Naive thymus-derived CD4-positive, alpha-beta T cell (primary cell): ENCODE measurements around the gene BPNT1. TPM values are rescaled to one million over a fixed set of nuclear protein-coding genes. Genes with fewer than 3 reads are reported as not detected.

Experiments
- ATAC-seq: fragments of 150-1000 bp; cut with Tn5 transposase; 2 replicates; pipeline ENCODE4 v1.10.0; 2021; ENCODE audit warnings: mild to moderate bottlenecking, moderate library complexity
- CTCF ChIA-PET: fragments of 350-600 bp; sonication (Branson Sonifier 250); formaldehyde crosslinking; loops from one replicate; lab custom pipeline; 2021; ENCODE audit warnings: antibody characterized with exemption; lab: Charles Lee
- POLR2A ChIA-PET: fragments of 350-600 bp; sonication (Branson Sonifier 250); formaldehyde crosslinking; loops from one replicate; lab custom pipeline; 2021; ENCODE audit warnings: antibody characterized with exemption, inconsistent platforms; lab: Charles Lee
- DNase-seq, 9 donors: peaks; one replicate each; pipeline versions ENCODE4 v3.0.0 to v3.0.0-alpha.2; 2020 to 2022; ENCODE audit warnings: mixed read lengths in 1 of 9
- H3K27ac ChIP-seq: one replicate; pipeline ENCODE4 v1.7.0; 2013; ENCODE audit warnings: mild to moderate bottlenecking, low read depth, low read length, moderate library complexity
- H3K27me3 ChIP-seq, 2 donors: one replicate each; pipeline ENCODE4 v1.7.0; 2013; ENCODE audit warnings: low read length in 2 of 2, mild to moderate bottlenecking in 2 of 2, moderate library complexity in 2 of 2; ENCODE audit not compliant: control insufficient read depth in 2 of 2, insufficient read depth in 2 of 2
- H3K36me3 ChIP-seq, 3 experiments: 1 replicate in 2 of 3; 2 replicates in 1 of 3; pipeline ENCODE4 v1.7.0; 2013; ENCODE audit warnings: low read length in 3 of 3, mild to moderate bottlenecking in 3 of 3, moderate library complexity in 1 of 3; ENCODE audit not compliant: insufficient read depth in 3 of 3, control insufficient read depth in 2 of 3
- H3K4me1 ChIP-seq, 2 donors: one replicate each; pipeline ENCODE4 v1.7.0; 2013; ENCODE audit warnings: low read length in 2 of 2, mild to moderate bottlenecking in 2 of 2, moderate library complexity in 1 of 2; ENCODE audit not compliant: control insufficient read depth in 2 of 2, insufficient read depth in 2 of 2
- H3K4me3 ChIP-seq: 2 replicates; pipeline ENCODE4 v1.7.0; 2013; ENCODE audit warnings: mild to moderate bottlenecking, low read length
- H3K9me3 ChIP-seq, 3 experiments: 1 replicate in 2 of 3; 2 replicates in 1 of 3; pipeline ENCODE4 v1.7.0; 2013; ENCODE audit warnings: low read length in 3 of 3; ENCODE audit not compliant: control insufficient read depth in 2 of 3
- H3K27ac Mint-ChIP-seq, 9 donors: one replicate each; pipeline ENCODE4 v1.8.0; 2020 to 2022; ENCODE audit warnings: mixed read lengths in 9 of 9, mild to moderate bottlenecking in 8 of 9, moderate library complexity in 5 of 9, inconsistent platforms in 2 of 9
- H3K27me3 Mint-ChIP-seq, 5 donors: one replicate each; pipeline ENCODE4 v1.8.0; 2021 to 2022; ENCODE audit warnings: mixed read lengths in 5 of 5, mild to moderate bottlenecking in 1 of 5
- H3K36me3 Mint-ChIP-seq, 5 donors: one replicate each; pipeline ENCODE4 v1.8.0; 2020 to 2022; ENCODE audit warnings: mixed read lengths in 5 of 5, mild to moderate bottlenecking in 3 of 5, inconsistent platforms in 1 of 5
- H3K4me1 Mint-ChIP-seq, 7 donors: one replicate each; pipeline ENCODE4 v1.8.0; 2020 to 2022; ENCODE audit warnings: mixed read lengths in 7 of 7, mild to moderate bottlenecking in 3 of 7, inconsistent platforms in 1 of 7
- H3K4me3 Mint-ChIP-seq, 10 donors: one replicate each; pipeline ENCODE4 v1.8.0; 2020 to 2022; ENCODE audit warnings: mild to moderate bottlenecking in 10 of 10, mixed read lengths in 10 of 10, moderate library complexity in 6 of 10, inconsistent platforms in 2 of 10
- H3K9me3 Mint-ChIP-seq, 11 donors: one replicate each; pipeline ENCODE4 v1.8.0; 2020 to 2022; ENCODE audit warnings: mixed read lengths in 11 of 11, mild to moderate bottlenecking in 4 of 11, inconsistent platforms in 1 of 11, moderate library complexity in 1 of 11
- intact Hi-C, 2 donors: fragments of 100-400 bp; cut with micrococcal nuclease; formaldehyde crosslinking; loops; one replicate each; pipeline ENCODE4 v1.15.1; 2023
- polyA plus RNA-seq, 2 donors: library from polyadenylated mRNA; unstranded; fragments of 300-500 nt; fragmentation: Illumina TruSeq; gene quantifications; one replicate each; pipeline ENCODE4 v1.2.3, GENCODE V29; 2021
- total RNA-seq, 6 experiments: library from RNA in 5 of 6; stranded (reverse) in 5 of 6; gene quantifications; 1 replicate in 5 of 6; 2 replicates in 1 of 6; pipeline ENCODE4 v1.2.3 and lab custom pipeline; 2021 to 2026

Gene BPNT1
- total and polyA plus RNA-seq, 7 experiments from 2014 or later: 5.5 to 25.2 (median 19.2) TPM

DNA sequence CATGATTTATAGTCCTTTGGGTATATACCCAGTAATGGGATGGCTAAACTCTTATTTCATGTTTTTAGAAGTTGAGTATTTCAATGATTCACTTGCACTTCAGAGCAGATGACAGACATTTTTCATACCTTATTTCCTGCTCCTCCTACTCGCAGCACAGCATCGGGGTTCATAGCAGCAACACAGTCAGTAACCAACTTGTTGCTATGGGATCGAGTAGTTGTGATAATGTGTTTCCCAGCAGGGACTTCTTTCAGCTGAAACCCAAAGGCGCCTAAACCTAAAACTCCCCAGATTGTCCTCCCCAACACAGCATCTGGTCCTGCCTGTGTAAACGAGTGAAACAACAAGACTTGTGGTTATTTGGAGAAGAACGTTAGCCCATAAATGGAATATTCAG is 27.0 kb downstream of the BPNT1 start:
- Mint-ChIP-seq H3K27me3 (no peaks in the 10 kb centered on the region), H3K27ac (no peak overlapping the region), H3K4me3 (no peak overlapping the region), H3K4me1 (no peaks in the 10 kb centered on the region), H3K36me3 (peaks cover 10 to 41% (median 27%) of the 10 kb centered on the region in 5 donors), H3K9me3 (peaks cover 0 to 5% (median 0%) of the 10 kb centered on the region in 11 donors)
- Histone ChIP-seq H3K36me3 (peaks cover 4 to 53% (median 5%) of the 10 kb centered on the region in 3 experiments), H3K4me3 (no peak overlapping the region), H3K27ac (no peak overlapping the region), H3K9me3 (no peaks in the 10 kb centered on the region), H3K4me1 (no peaks in the 10 kb centered on the region), H3K27me3 (no peaks in the 10 kb centered on the region)
- no peak for ATAC-seq
- CTCF ChIA-PET: no interaction called here
- DNase-seq: no peak
- intact Hi-C loops: no loop called here
- POLR2A ChIA-PET: no interaction called here

DNA sequence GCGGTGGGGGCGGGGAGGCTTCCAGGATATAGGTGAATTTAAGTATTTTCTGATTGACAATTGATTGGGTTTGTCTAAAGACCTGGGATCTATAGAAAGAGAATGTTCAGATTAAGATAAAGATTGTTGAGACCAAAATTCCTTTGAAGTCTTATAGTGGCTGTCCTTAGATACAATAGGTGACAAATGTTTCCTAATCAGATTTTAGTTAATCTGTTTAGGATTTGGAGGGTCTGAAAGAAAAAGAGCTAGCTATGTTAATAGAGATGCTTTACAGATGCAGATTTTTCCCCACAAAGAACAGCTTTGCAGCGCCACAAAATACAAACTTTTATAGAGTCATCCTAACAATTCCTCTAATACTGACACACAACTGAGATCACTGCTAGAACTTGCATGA is 28.7 kb downstream of the BPNT1 start:
- Mint-ChIP-seq H3K4me3 (no peak overlapping the region), H3K36me3 (peaks cover 10 to 42% (median 30%) of the 10 kb centered on the region in 5 donors), H3K27ac (no peak overlapping the region), H3K4me1 (peaks cover 0 to 7% (median 0%) of the 10 kb centered on the region in 7 donors), H3K27me3 (no peaks in the 10 kb centered on the region), H3K9me3 (peaks cover 0 to 5% (median 0%) of the 10 kb centered on the region in 11 donors)
- Histone ChIP-seq H3K36me3 (peaks cover 4 to 41% (median 5%) of the 10 kb centered on the region in 3 experiments), H3K27ac (no peak overlapping the region), H3K4me3 (no peak overlapping the region), H3K27me3 (no peaks in the 10 kb centered on the region), H3K4me1 (peaks cover 0 to 14% of the 10 kb centered on the region in 2 donors), H3K9me3 (no peaks in the 10 kb centered on the region)
- ATAC-seq: no peak
- DNase-seq: no peak
- intact Hi-C loops: no loop called here
- POLR2A ChIA-PET: interaction anchor here (0.6 kb wide), 1 partner anchor 10 kb away, joined by 4 read pairs; no protein-coding TSS in a partner anchor
- CTCF ChIA-PET: no interaction called here

DNA sequence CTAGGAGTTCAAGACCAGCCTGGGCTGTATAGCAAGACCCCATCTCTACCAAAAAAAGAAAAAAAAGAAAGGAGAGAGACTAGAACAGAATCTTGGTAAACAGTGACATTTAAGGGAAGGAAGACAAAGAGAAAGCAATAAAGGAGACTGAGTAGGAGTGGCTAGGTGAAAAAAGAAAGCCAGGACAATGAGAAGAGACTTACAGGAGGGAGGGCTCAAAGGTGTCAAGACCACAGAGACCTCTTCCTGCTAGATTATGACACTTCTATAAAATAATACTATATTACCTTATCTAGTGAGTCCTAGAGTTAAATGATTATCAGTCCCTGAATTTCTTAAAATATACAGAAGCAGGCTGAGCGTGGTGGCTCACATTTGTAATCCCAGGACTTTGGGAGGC is 33.2 kb downstream of the BPNT1 start:
- no peak overlapping the region for H3K27ac ChIP-seq
- no peak for DNase-seq
- peak; percentile 67 for ATAC-seq
- H3K9me3 Mint-ChIP-seq: no peaks in the 10 kb centered on the region
- H3K4me3 ChIP-seq: no peak overlapping the region
- peaks cover 0 to 15% of the 10 kb centered on the region in 2 donors for H3K4me1 ChIP-seq
- H3K36me3 Mint-ChIP-seq: peaks cover 1 to 21% (median 7%) of the 10 kb centered on the region in 5 donors
- CTCF ChIA-PET: no interaction called here
- H3K36me3 ChIP-seq: peaks cover 0 to 16% (median 4%) of the 10 kb centered on the region in 3 experiments
- peak overlapping the region in 1 of 10 donors; percentile 12 for H3K4me3 Mint-ChIP-seq
- H3K27me3 Mint-ChIP-seq: no peaks in the 10 kb centered on the region
- H3K27ac Mint-ChIP-seq: peak overlapping the region in 3 of 9 donors; percentile 3 to 22 (median 14)
- no peaks in the 10 kb centered on the region for H3K27me3 ChIP-seq
- intact Hi-C loops: no loop called here
- POLR2A ChIA-PET: no interaction called here
- H3K4me1 Mint-ChIP-seq: peaks cover 0 to 8% (median 0%) of the 10 kb centered on the region in 7 donors
- no peaks in the 10 kb centered on the region for H3K9me3 ChIP-seq

DNA sequence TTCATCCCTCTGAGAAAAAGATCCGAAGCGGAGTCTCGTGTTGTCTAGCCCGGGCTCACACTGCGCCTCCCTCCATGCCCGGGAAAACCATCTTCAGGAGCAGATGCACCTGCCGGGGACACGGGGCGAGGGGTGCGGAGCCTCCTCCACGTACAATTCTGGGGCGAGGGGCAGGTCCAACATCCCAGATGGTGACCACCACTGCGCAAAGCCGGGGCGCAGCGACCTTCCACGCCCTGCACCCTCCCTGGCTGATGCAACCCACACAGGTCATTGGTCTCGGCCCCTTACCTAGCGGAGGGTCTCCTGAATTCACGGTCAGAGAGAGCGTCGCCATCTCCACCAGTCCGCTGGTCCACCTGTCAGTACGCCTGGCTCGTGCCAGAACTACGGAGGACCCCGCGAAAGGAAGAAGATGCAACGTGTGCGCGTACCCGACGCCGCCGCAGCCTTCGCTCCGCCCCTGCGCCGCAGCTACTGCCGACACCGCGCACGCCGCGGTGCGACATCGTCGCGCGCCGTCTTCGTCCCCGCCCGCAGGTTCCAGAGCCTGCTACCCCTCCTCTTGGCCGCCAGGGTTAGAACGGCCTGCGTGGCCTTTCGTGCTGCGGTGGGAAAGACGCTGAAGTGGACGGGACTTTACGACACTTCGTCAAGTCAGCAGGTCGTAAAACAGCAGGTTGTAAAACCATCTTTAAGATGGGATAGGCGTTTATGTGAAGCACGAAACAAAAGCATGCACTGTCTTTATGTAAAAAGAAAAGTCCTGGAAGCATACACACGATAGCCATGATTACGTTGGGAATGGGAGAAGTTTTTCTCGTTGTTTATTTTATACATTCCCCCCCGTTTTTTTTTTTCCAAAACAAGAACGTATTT is 43.3 kb downstream of the BPNT1 start, which contains the start of gene EPRS1:
TSS of gene EPRS1 (minus strand) at position 454 of the 879 bp plus-strand sequence. CDS start at position 337, 117 bp downstream.
- Histone ChIP-seq H3K4me3 (peak within 1 kb of the TSS; percentile 92), H3K9me3 (no peaks in the 10 kb centered on the region), H3K27me3 (no peaks in the 10 kb centered on the region), H3K27ac (peak within 1 kb of the TSS; percentile 86), H3K36me3 (peaks cover 0 to 5% (median 0%) of the 10 kb centered on the region in 3 experiments), H3K4me1 (peaks cover 0 to 23% of the 10 kb centered on the region in 2 donors)
- Mint-ChIP-seq H3K27ac (peak within 1 kb of the TSS; percentile 80 to 99 (median 94)), H3K4me1 (peaks cover 8 to 48% (median 34%) of the 10 kb centered on the region in 7 donors), H3K4me3 (peak within 1 kb of the TSS; percentile 88 to 99 (median 93)), H3K9me3 (peaks cover 0 to 7% (median 0%) of the 10 kb centered on the region in 11 donors), H3K27me3 (peaks cover 0 to 3% (median 0%) of the 10 kb centered on the region in 5 donors), H3K36me3 (peaks cover 0 to 5% (median 0%) of the 10 kb centered on the region in 5 donors)
- intact Hi-C loops: loop anchor here (1.0 to 10.0 kb wide), 9 partner anchors 30 to 1761 kb away; partner anchors contain the start of genes BPNT1 (in 2 of the 2), IARS2 (in 2 of the 2), RAB3GAP2 (in 2 of the 2) and C1orf115 (in 1 of the 2)
- CTCF ChIA-PET: interaction anchor here (1.1 kb wide), 1 partner anchor 44 kb away, joined by 4 read pairs; the partner anchor contains the start of gene BPNT1
- POLR2A ChIA-PET: interaction anchor here (0.7 to 1.0 kb wide), 3 partner anchors 43 to 140 kb away, joined by 4 to 5 read pairs (median 4); partner anchors contain the start of gene BPNT1
- DNase-seq (peak; percentile 83 to 97 (median 95)), ATAC-seq (peak; percentile 99)

DNA sequence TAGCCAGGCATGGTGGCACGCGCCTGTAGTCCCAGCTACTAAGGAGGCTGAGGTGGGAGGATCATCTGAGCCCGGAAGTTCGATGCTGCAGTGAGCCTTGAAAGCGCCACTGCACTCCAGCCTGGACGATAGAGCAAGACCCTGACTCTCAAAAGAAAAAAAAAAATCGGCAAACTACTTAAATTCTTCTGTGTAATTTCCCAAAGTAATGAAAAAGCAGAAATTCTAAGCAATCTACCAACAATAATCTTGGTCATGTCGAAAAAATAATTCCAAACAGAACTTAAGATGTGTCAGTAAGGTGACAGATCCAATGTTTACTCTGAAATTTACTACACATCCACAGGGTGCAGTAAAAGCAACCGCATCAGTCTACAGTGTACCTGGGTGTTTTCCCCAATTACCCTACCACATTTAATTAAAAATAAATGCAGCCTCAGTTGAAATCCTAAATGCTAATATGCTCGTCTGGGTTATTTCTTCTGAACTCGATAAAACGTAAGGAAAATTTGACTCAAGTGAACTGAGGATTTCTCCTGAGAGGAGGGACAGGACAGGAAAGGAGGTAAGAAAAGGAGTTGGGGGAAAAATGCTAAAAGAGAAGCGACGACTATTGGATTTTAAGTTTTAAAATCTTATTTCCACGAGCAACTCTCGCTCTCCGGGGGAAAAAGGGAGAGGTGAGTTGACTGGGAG is 44.1 kb downstream of the BPNT1 start:
- POLR2A ChIA-PET: interaction anchor here (0.7 to 1.0 kb wide), 4 partner anchors 44 to 141 kb away, joined by 3 to 5 read pairs (median 4); partner anchors contain the start of gene BPNT1
- DNase-seq: peak in 5 of 9 donors; percentile 7 to 22 (median 9)
- H3K4me3 Mint-ChIP-seq: peak overlapping the region; percentile 88 to 99 (median 93)

More for the DNA sequence above, 44.1 kb downstream of the BPNT1 start:
- Histone ChIP-seq H3K4me1 (peaks cover 0 to 23% of the 10 kb centered on the region in 2 donors), H3K27ac (peak overlapping the region; percentile 86), H3K27me3 (no peaks in the 10 kb centered on the region), H3K4me3 (peak overlapping the region; percentile 92), H3K36me3 (peaks cover 0 to 10% (median 0%) of the 10 kb centered on the region in 3 experiments), H3K9me3 (no peaks in the 10 kb centered on the region)
- peaks cover 0 to 5% (median 0%) of the 10 kb centered on the region in 5 donors for H3K36me3 Mint-ChIP-seq
- CTCF ChIA-PET: no interaction called here
- H3K4me1 Mint-ChIP-seq: peaks cover 8 to 49% (median 38%) of the 10 kb centered on the region in 7 donors
- peak overlapping the region; percentile 80 to 99 (median 94) for H3K27ac Mint-ChIP-seq
- intact Hi-C loops: loop anchor here (1.0 to 10.0 kb wide), 9 partner anchors 29 to 1760 kb away; partner anchors contain the start of genes BPNT1 (in 2 of the 2), IARS2 (in 2 of the 2), RAB3GAP2 (in 2 of the 2) and C1orf115 (in 1 of the 2)
- H3K27me3 Mint-ChIP-seq: peaks cover 0 to 3% (median 0%) of the 10 kb centered on the region in 5 donors
- no peak for ATAC-seq
- H3K9me3 Mint-ChIP-seq: peaks cover 0 to 7% (median 0%) of the 10 kb centered on the region in 11 donors
